AG04450 (cell line): ENCODE measurements around the gene ZNF280A. TPM values are rescaled to one million over a fixed set of nuclear protein-coding genes. Genes with fewer than 3 reads are reported as not detected.
"Not testable (repeated sequence)": the region's sequence is repeated elsewhere in the genome, so short reads cannot be mapped to it uniquely, and the experiment has no call there.

Experiments
- CTCF ChIA-PET: fragments of 300-600, 350-600 bp; formaldehyde crosslinking; extraction: SDS; loops from one replicate; lab custom pipeline; 2022; ENCODE audit warnings: antibody characterized with exemption, inconsistent platforms; lab: Charles Lee
- POLR2A ChIA-PET: fragments of 350-600 bp; formaldehyde crosslinking; extraction: SDS; loops from one replicate; lab custom pipeline; 2021; ENCODE audit warnings: antibody characterized with exemption, inconsistent platforms; lab: Yijun Ruan, JAX
- DNase-seq: peaks from one replicate; pipeline ENCODE4 v3.0.0-alpha.2; 2011; ENCODE audit warnings: low read depth, low spot score
- H3K27ac ChIP-seq: one replicate; pipeline ENCODE4 v1.5.1; 2012; ENCODE audit warnings: low read depth, low read length, control low read depth
- H3K27me3 ChIP-seq: one replicate; pipeline ENCODE4 v1.6.0; 2012; ENCODE audit warnings: low read length; ENCODE audit not compliant: control insufficient read depth, insufficient read depth
- H3K4me3 ChIP-seq: 2 replicates; pipeline ENCODE4 v1.5.1; 2011; ENCODE audit warnings: mild to moderate bottlenecking, low read depth, low read length, control low read depth
- H3K9me3 ChIP-seq: 2 replicates; pipeline ENCODE4 v1.5.1; 2012; ENCODE audit warnings: low read length; ENCODE audit not compliant: control insufficient read depth, insufficient read depth
- CTCF ChIP-seq: IDR thresholded peaks from 2 replicates; pipeline ENCODE4 v1.5.1; 2011; ENCODE audit warnings: low read depth, low read length, control low read depth, inconsistent platforms
- polyA plus RNA-seq: library from polyadenylated mRNA; depleted of rRNA; stranded (reverse); fragments of >200 nt; gene quantifications from 2 replicates; pipeline ENCODE4 v1.2.3, GENCODE V29; 2011

ZNF280A gene
- polyA plus RNA-seq, 1 experiment = not detected

- H3K27me3 ChIP-seq = peaks cover 4% of the 10 kb centered on the region
- ChIA-PET CTCF (no interaction called here), POLR2A (no interaction called here)
- no peak for DNase-seq
- H3K27ac ChIP-seq = no peak overlapping the region
- no peak for TF ChIP-seq CTCF
- no peak overlapping the region for H3K4me3 ChIP-seq
- no peaks in the 10 kb centered on the region for H3K9me3 ChIP-seq
These were observed 1.6 kb upstream of the ZNF280A start for GRCh38 chr22:22521631-22522030.

- no peak for TF ChIP-seq CTCF
- Histone ChIP-seq H3K27me3 (peaks cover 4% of the 10 kb centered on the region), H3K4me3 (no peak overlapping the region), H3K27ac (no peak overlapping the region), H3K9me3 (no peaks in the 10 kb centered on the region)
- POLR2A ChIA-PET = no interaction called here
- CTCF ChIA-PET = interaction anchor here (1.0 to 2.6 kb wide), 2 partner anchors 12 to 99 kb away, joined by 3 to 15 read pairs; partner anchors contain the start of gene ZNF280B
- no peak for DNase-seq
These were observed 865 bp upstream of the ZNF280A start for GRCh38 chr22:22520667-22521602.

GRCh38 chr22:22519591-22519990, 479 bp downstream of the ZNF280A start:
- DNase-seq = no peak
- TF ChIP-seq CTCF = 0 out of 2 replicates have a peak, but pooled peaks have one; percentile 0
- Histone ChIP-seq H3K9me3 (no peaks in the 10 kb centered on the region), H3K27me3 (peaks cover 2% of the 10 kb centered on the region), H3K4me3 (no peak overlapping the region), H3K27ac (no peak overlapping the region)
- CTCF ChIA-PET = interaction anchor here (0.7 to 2.6 kb wide), 3 partner anchors 11 to 98 kb away, joined by 3 to 15 read pairs (median 3); partner anchors contain the start of gene ZNF280B
- POLR2A ChIA-PET = no interaction called here

- CTCF ChIA-PET = interaction anchor here (0.6 to 1.0 kb wide), 2 partner anchors 10 to 53 kb away, joined by 3 to 6 read pairs; no protein-coding TSS in a partner anchor
- H3K27ac ChIP-seq = no peak overlapping the region
- DNase-seq = no peak
- H3K9me3 ChIP-seq = no peaks in the 10 kb centered on the region
- H3K4me3 ChIP-seq = no peak overlapping the region
- no peak for TF ChIP-seq CTCF
- POLR2A ChIA-PET = no interaction called here
- H3K27me3 ChIP-seq = peaks cover 3% of the 10 kb centered on the region
These were observed 3.1 kb downstream of the ZNF280A start for GRCh38 chr22:22516992-22517391.

GRCh38 chr22:22515890-22516289, 4.2 kb downstream of the ZNF280A start:
- TF ChIP-seq CTCF = no peak
- no peak overlapping the region for H3K27ac ChIP-seq
- H3K9me3 ChIP-seq = no peaks in the 10 kb centered on the region
- ChIA-PET CTCF (no interaction called here), POLR2A (no interaction called here)
- no peak overlapping the region for H3K4me3 ChIP-seq
- no peak for DNase-seq
- peaks cover 6% of the 10 kb centered on the region for H3K27me3 ChIP-seq

- H3K4me3 ChIP-seq, DNase-seq, CTCF ChIA-PET, H3K27me3 ChIP-seq, H3K9me3 ChIP-seq, H3K27ac ChIP-seq, POLR2A ChIA-PET: not testable (repeated sequence)
These were observed 5.6 kb downstream of the ZNF280A start for GRCh38 chr22:22514431-22514830.
